Liver (tissue), 9 donors: ENCODE results near the gene NTM. TPM values are rescaled to one million over a fixed set of nuclear protein-coding genes. Genes with fewer than 3 reads are reported as not detected.

Experiments
- DNase-seq: peaks from one replicate; pipeline ENCODE4 v3.0.0-alpha.2; 2017; ENCODE audit warnings: low spot score
- H3K27ac ChIP-seq, 2 donors: one replicate each; pipeline ENCODE4 v1.7.0; 2013; ENCODE audit warnings: inconsistent platforms in 2 of 2, low read length in 2 of 2, control low read depth in 1 of 2, low read depth in 1 of 2, mild to moderate bottlenecking in 1 of 2
- H3K27me3 ChIP-seq, 4 donors: one replicate each; pipeline versions ENCODE4 v1.6.1 to v1.7.0; 2013; ENCODE audit warnings: low read length in 3 of 4, inconsistent platforms in 1 of 4, mild to moderate bottlenecking in 1 of 4, moderate library complexity in 1 of 4; ENCODE audit not compliant: control insufficient read depth in 4 of 4, insufficient read depth in 4 of 4
- H3K36me3 ChIP-seq, 4 donors: one replicate each; pipeline versions ENCODE4 v1.6.1 to v1.7.0; 2013; ENCODE audit warnings: low read length in 3 of 4, mild to moderate bottlenecking in 3 of 4, low read depth in 1 of 4, moderate library complexity in 1 of 4; ENCODE audit not compliant: control insufficient read depth in 4 of 4, insufficient read depth in 3 of 4
- H3K4me1 ChIP-seq, 4 donors: one replicate each; pipeline versions ENCODE4 v1.6.1 to v1.7.0; 2013; ENCODE audit warnings: low read length in 3 of 4, mild to moderate bottlenecking in 3 of 4, moderate library complexity in 1 of 4; ENCODE audit not compliant: control insufficient read depth in 4 of 4, insufficient read depth in 4 of 4
- H3K4me3 ChIP-seq, 3 donors: one replicate each; pipeline versions ENCODE4 v1.6.1 to v1.7.0; 2013; ENCODE audit warnings: low read length in 3 of 3, control low read depth in 1 of 3, low read depth in 1 of 3, mild to moderate bottlenecking in 1 of 3
- H3K9ac ChIP-seq, 2 donors: one replicate each; pipeline ENCODE4 v1.7.0; 2013; ENCODE audit warnings: low read length in 2 of 2, mild to moderate bottlenecking in 2 of 2, moderate library complexity in 2 of 2, control low read depth in 1 of 2, low read depth in 1 of 2
- H3K9me3 ChIP-seq, 4 donors: one replicate each; pipeline versions ENCODE4 v1.6.1 to v1.7.0; 2013; ENCODE audit warnings: low read length in 3 of 4; ENCODE audit not compliant: control insufficient read depth in 4 of 4
- ATF3 ChIP-seq: IDR thresholded peaks from 2 replicates; pipeline ENCODE4 v1.6.1; 2016; ENCODE audit warnings: antibody characterized with exemption
- CTCF ChIP-seq: fragments of 150-350 bp; IDR thresholded peaks from 2 replicates; pipeline ENCODE4 v1.5.1; 2017; ENCODE audit warnings: improper control_type of control experiment, low read depth, low read length; ENCODE audit not compliant: missing input control
- EGR1 ChIP-seq, 2 donors: IDR thresholded peaks; 2 replicates each; pipeline ENCODE4 v1.6.1; 2016 to 2018; ENCODE audit warnings: antibody characterized with exemption in 2 of 2, low read depth in 2 of 2
- FOXA1 ChIP-seq: IDR thresholded peaks from 2 replicates; pipeline ENCODE4 v1.6.1; 2016; ENCODE audit warnings: antibody characterized with exemption
- FOXA2 ChIP-seq: IDR thresholded peaks from 2 replicates; pipeline ENCODE4 v1.6.1; 2016; ENCODE audit warnings: antibody characterized with exemption
- GABPA ChIP-seq, 2 donors: IDR thresholded peaks in 1 of 2; conservative IDR thresholded peaks in 1 of 2; 2 replicates each; pipeline ENCODE4 v1.6.1; 2016; ENCODE audit warnings: antibody characterized with exemption in 2 of 2, mild to moderate bottlenecking in 1 of 2, moderate library complexity in 1 of 2
- HNF4A ChIP-seq, 2 donors: conservative IDR thresholded peaks; 2 replicates each; pipeline ENCODE4 v1.6.1; 2016; ENCODE audit warnings: antibody characterized with exemption in 2 of 2, mild to moderate bottlenecking in 2 of 2
- HNF4G ChIP-seq: IDR thresholded peaks from 2 replicates; pipeline ENCODE4 v1.6.1; 2016; ENCODE audit warnings: antibody characterized with exemption
- JUND ChIP-seq, 2 donors: IDR thresholded peaks; 2 replicates each; pipeline ENCODE4 v1.6.1; 2016; ENCODE audit warnings: antibody characterized with exemption in 2 of 2
- NR2F2 ChIP-seq: IDR thresholded peaks from 2 replicates; pipeline ENCODE4 v1.6.1; 2016; ENCODE audit warnings: antibody characterized with exemption
- RAD21 ChIP-seq, 2 donors: IDR thresholded peaks; 2 replicates each; pipeline ENCODE4 v1.6.1; 2016; ENCODE audit warnings: antibody characterized with exemption in 2 of 2, mild to moderate bottlenecking in 2 of 2
- RXRA ChIP-seq, 2 donors: IDR thresholded peaks; 2 replicates each; pipeline ENCODE4 v1.6.1; 2017 to 2018; ENCODE audit warnings: antibody characterized with exemption in 2 of 2, mild to moderate bottlenecking in 1 of 2
- SP1 ChIP-seq: IDR thresholded peaks from 2 replicates; pipeline ENCODE4 v1.6.1; 2018; ENCODE audit warnings: antibody characterized with exemption, mild to moderate bottlenecking
- TAF1 ChIP-seq: conservative IDR thresholded peaks from 2 replicates; pipeline ENCODE4 v1.6.1; 2016; ENCODE audit warnings: antibody characterized with exemption, mild to moderate bottlenecking
- YY1 ChIP-seq: IDR thresholded peaks from 2 replicates; pipeline ENCODE4 v1.6.1; 2016; ENCODE audit warnings: antibody characterized with exemption, mild to moderate bottlenecking
- ZBTB33 ChIP-seq: IDR thresholded peaks from 2 replicates; pipeline ENCODE4 v1.6.1; 2016; ENCODE audit warnings: antibody characterized with exemption
- WGBS: extraction: QIAGEN DNeasy Blood & Tissue Kit; methylation state at CpG from one replicate; pipeline ENCODE4 v1.1.7; 2013; 5-methylcytosine and 5-hydroxymethylcytosine counted together
- polyA plus RNA-seq, 2 donors: library from polyadenylated mRNA; stranded (reverse) in 1 of 2; unstranded in 1 of 2; fragments of 200-250 nt in 1 of 2; fragments of >200 nt in 1 of 2; fragmentation: Nextera tagmentation in 1 of 2; extraction: Ambion mirVana in 1 of 2; gene quantifications; one replicate each; pipeline versions ENCODE4 v1.2.1 to v1.2.3, GENCODE V29; 2013 to 2015
- total RNA-seq, 2 donors: library from RNA; depleted of rRNA; stranded (reverse); fragments of >200 nt; gene quantifications; one replicate each; pipeline ENCODE4 v1.2.3, GENCODE V29; 2014
- TF ChIP-seq, protein P1 (sequence below): IDR thresholded peaks from 2 replicates; pipeline ENCODE4 v1.6.1; 2016; ENCODE audit warnings: antibody characterized with exemption
- donor health status: healthy.
- donor health status: healthy.
- donor health status: healthy.
- donor health status: healthy.
- donor health status: healthy.

NTM gene
- total and polyA plus RNA-seq, 4 donors, result 0.08 to 1.1 (median 0.08) TPM; not detected in 1

- H3K36me3 ChIP-seq, result no peaks in the 10 kb centered on the region
- no peaks in the 10 kb centered on the region for H3K4me1 ChIP-seq
- no peaks in the 10 kb centered on the region for H3K9me3 ChIP-seq
- 80% methylated on average over 10 of the region's 10 CpGs for WGBS
- peaks cover 0 to 6% (median 2%) of the 10 kb centered on the region in 4 donors for H3K27me3 ChIP-seq
- H3K4me3 ChIP-seq, result no peak overlapping the region
- DNase-seq, result no peak
- H3K27ac ChIP-seq, result no peak overlapping the region
- TF ChIP-seq RAD21 (IDR thresholded peaks at IDR 0.05) (no peak), CTCF (no peak), SP1 (no peak), NR2F2 (no peak), TAF1 (no peak), RXRA (IDR thresholded peaks at IDR 0.05) (no peak), GABPA (IDR thresholded peaks at IDR 0.05 in 1 of 2, conservative IDR thresholded peaks at IDR 0.05 in 1 of 2) (no peak), HNF4A (conservative IDR thresholded peaks at IDR 0.05) (no peak), ZBTB33 (no peak), FOXA2 (no peak), JUND (IDR thresholded peaks at IDR 0.05) (no peak), EGR1 (IDR thresholded peaks at IDR 0.05; ENCODE audit: low read depth in 2 of 2) (no peak), HNF4G (no peak)
- TF ChIP-seq, protein P1, sequence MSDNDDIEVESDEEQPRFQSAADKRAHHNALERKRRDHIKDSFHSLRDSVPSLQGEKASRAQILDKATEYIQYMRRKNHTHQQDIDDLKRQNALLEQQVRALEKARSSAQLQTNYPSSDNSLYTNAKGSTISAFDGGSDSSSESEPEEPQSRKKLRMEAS, result no peak
- H3K9ac ChIP-seq, result no peak overlapping the region
Measured at GRCh38 chr11:131663405-131664200, 293.2 kb downstream of the NTM start.

- H3K4me1 ChIP-seq, result no peaks in the 10 kb centered on the region
- H3K27ac ChIP-seq, result no peak overlapping the region
- no peaks in the 10 kb centered on the region for H3K36me3 ChIP-seq
- no peak for DNase-seq
- H3K9me3 ChIP-seq, result no peaks in the 10 kb centered on the region
- H3K9ac ChIP-seq, result no peak overlapping the region
- 88% methylated on average over 6 of the region's 6 CpGs for WGBS
- no peak overlapping the region for H3K4me3 ChIP-seq
- H3K27me3 ChIP-seq, result peaks cover 0 to 6% (median 2%) of the 10 kb centered on the region in 4 donors
- TF ChIP-seq SP1 (no peak), RXRA (IDR thresholded peaks at IDR 0.05) (no peak), JUND (IDR thresholded peaks at IDR 0.05) (no peak), ZBTB33 (no peak), GABPA (IDR thresholded peaks at IDR 0.05 in 1 of 2, conservative IDR thresholded peaks at IDR 0.05 in 1 of 2) (no peak), FOXA1 (no peak), FOXA2 (no peak), HNF4A (conservative IDR thresholded peaks at IDR 0.05) (no peak), EGR1 (IDR thresholded peaks at IDR 0.05; ENCODE audit: low read depth in 2 of 2) (no peak), HNF4G (no peak), ATF3 (no peak), CTCF (no peak), RAD21 (IDR thresholded peaks at IDR 0.05) (no peak), TAF1 (no peak), YY1 (no peak), NR2F2 (no peak)
- TF ChIP-seq, protein P1, result no peak
Measured at GRCh38 chr11:131664293-131664692, 293.9 kb downstream of the NTM start.
